Measurements from ENCODE around the gene LPP.
A peak's percentile ranks its signal among the peaks of the same experiment; 100 is the strongest.

- TF ChIP-seq POLR2A (IDR thresholded peaks at IDR 0.05) = peak; percentile 51 to 61
- no peak for TF ChIP-seq CTCF (IDR thresholded peaks at IDR 0.05 in 4 of 5, conservative IDR thresholded peaks at IDR 0.05 in 1 of 5)
Measured at GRCh38 chr3:188339410-188340295, 185.7 kb downstream of the LPP start.

Data from gastrocnemius medialis (tissue), 4 donors.